Fibroblast of mammary gland (primary cell): ENCODE measurements around the gene PREB.

ENCODE experiments used
- DNase-seq: peaks from one replicate; pipeline ENCODE4 v3.0.0-alpha.2; 2010; ENCODE audit warnings: low read depth
- H3K4me3 ChIP-seq: 2 replicates; pipeline ENCODE4 v1.5.1; 2011; ENCODE audit warnings: low read depth, mild to moderate bottlenecking, low read length, moderate library complexity; ENCODE audit not compliant: control insufficient read depth
- CTCF ChIP-seq: conservative IDR thresholded peaks from 2 replicates; pipeline ENCODE4 v1.5.1; 2011; ENCODE audit warnings: low read depth, low read length, inconsistent platforms; ENCODE audit not compliant: control insufficient read depth, insufficient read depth

The PREB gene

GRCh38 chr2:27088634-27089033, 45.8 kb downstream of the PREB start:
- no peak overlapping the region for H3K4me3 ChIP-seq
- TF ChIP-seq CTCF: no peak
- no peak for DNase-seq

DNA sequence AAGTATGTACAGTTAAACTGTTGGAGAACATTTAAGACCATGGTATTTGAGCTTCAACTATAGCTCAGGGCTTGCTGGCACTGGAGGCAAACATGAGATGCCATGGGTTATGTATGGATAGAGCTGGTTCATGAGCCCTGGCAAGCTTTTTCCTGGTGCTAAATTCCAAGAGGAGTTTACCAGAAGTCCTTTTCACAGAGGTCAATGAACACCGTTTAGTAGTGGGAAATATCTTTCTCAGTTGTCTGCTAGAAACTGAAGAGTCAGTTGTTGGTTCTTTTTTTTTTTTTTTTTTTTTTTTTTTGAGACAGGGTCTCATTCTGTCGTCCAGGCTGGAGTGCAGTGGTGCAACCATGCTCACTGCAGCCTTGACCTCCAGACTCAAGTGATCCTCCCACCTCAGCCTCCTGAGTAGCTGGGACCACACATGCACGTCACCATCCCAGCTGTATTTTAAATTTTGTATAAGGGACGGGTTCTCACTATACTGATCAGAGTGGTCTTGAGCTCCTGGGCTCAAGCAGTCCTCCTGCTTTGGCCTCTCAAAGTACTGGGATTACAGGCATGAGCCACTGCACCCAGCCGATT, 46.5 kb downstream of the PREB start:
- no peak for TF ChIP-seq CTCF
- H3K4me3 ChIP-seq: no peak overlapping the region
- no peak for DNase-seq

GRCh38 chr2:27086724-27087593, 47.5 kb downstream of the PREB start, which contains the start of gene KHK:
KHK (plus strand) TSS chr2:27086772; CDS start chr2:27087260, 488 bp downstream.
- H3K4me3 ChIP-seq: peak within 1 kb of the TSS; percentile 43
- no peak for DNase-seq
- TF ChIP-seq CTCF: no peak

DNA sequence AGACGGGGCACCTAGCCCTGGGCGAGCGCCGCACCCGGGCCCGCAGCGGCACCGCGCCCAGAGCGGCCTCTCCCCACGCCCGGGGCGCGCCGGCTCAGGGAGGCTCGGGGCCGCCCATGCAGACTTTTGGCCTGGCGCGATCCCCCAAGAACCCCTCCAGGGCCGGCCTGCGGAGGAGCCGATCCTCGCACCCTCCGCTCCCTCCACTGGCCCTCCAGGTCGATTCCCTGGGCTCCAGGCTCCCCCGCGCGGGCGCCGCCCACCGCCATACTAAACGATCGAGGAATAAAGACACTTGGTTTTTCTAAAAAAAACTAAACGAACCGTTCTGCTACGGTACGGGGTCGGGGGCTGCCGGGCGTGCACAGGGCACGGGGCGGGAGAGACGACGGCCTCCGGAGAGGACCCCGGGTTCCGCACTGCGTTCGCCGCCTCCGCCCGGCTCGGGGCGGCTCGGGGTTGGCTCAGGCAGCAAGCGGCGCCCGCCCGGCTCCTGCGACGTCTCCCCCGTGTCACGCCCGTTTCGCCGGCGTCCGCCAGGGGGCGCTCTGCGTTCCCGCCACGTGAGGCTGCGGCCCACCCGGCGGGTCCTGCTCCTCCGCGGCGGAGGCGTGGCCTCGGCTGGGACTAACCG, 48.2 kb downstream of the PREB start:
- H3K4me3 ChIP-seq: peak overlapping the region; percentile 43
- peak; percentile 85 for DNase-seq
- peak; percentile 42 for TF ChIP-seq CTCF

DNA sequence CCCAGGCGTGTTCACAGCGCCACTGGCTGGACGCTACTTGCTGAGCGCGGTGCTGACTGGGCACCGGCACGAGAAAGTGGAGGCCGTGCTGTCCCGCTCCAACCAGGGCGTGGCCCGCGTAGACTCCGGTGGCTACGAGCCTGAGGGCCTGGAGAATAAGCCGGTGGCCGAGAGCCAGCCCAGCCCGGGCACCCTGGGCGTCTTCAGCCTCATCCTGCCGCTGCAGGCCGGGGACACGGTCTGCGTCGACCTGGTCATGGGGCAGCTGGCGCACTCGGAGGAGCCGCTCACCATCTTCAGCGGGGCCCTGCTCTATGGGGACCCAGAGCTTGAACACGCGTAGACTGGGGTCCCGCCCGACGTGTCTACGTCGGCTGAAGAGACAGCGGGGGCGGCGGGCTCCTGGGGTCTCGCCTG, 48.8 kb downstream of the PREB start:
- H3K4me3 ChIP-seq: peak overlapping the region; percentile 43
- TF ChIP-seq CTCF: peak; percentile 34
- DNase-seq: peak; percentile 69

GRCh38 chr2:27085062-27085672, 49.3 kb downstream of the PREB start:
- TF ChIP-seq CTCF: no peak
- DNase-seq: no peak
- peak overlapping the region; percentile 43 for H3K4me3 ChIP-seq
